Gastrocnemius medialis (tissue), 4 donors: ENCODE results near the gene HSP90B1. TPM values are rescaled to one million over a fixed set of nuclear protein-coding genes. Genes with fewer than 3 reads are reported as not detected.

Source experiments
- ATAC-seq, 2 donors: fragments of 150-250 bp; one replicate each; pipeline ENCODE4 v1.9.1; 2016
- DNase-seq, 2 donors: peaks; one replicate each; pipeline ENCODE4 v3.0.0-alpha.2; 2019
- H3K27ac ChIP-seq, 4 donors: fragments of 200-600 bp; sonication (generic); 1 replicate in 1 of 4; 2 replicates in 3 of 4; pipeline ENCODE4 v1.5.1; 2016 to 2018; ENCODE audit warnings: mild to moderate bottlenecking in 2 of 4, moderate library complexity in 1 of 4
- H3K27me3 ChIP-seq, 3 donors: fragments of 200-600 bp; sonication (generic) in 2 of 3; 1 replicate in 1 of 3; 2 replicates in 2 of 3; pipeline versions ENCODE4 v1.5.1 to v1.6.0; 2016 to 2019; ENCODE audit warnings: mild to moderate bottlenecking in 1 of 3, moderate library complexity in 1 of 3
- H3K36me3 ChIP-seq, 2 donors: fragments of 200-600 bp; sonication (generic) in 1 of 2; one replicate each; pipeline ENCODE4 v1.5.1; 2017 to 2018
- H3K4me1 ChIP-seq, 2 donors: fragments of 200-600 bp; sonication (generic) in 1 of 2; one replicate each; pipeline ENCODE4 v1.5.1; 2016 to 2017; ENCODE audit warnings: mild to moderate bottlenecking in 2 of 2
- H3K4me3 ChIP-seq, 4 donors: fragments of 200-600 bp; sonication (generic) in 3 of 4; 1 replicate in 1 of 4; 2 replicates in 3 of 4; pipeline ENCODE4 v1.5.1; 2016 to 2019; ENCODE audit warnings: mild to moderate bottlenecking in 2 of 4
- H3K9me3 ChIP-seq, 3 donors: fragments of 200-600 bp; sonication (generic) in 2 of 3; 1 replicate in 1 of 3; 2 replicates in 2 of 3; pipeline ENCODE4 v1.5.1; 2016 to 2019
- POLR2A ChIP-seq, 2 donors: fragments of 450-650 bp; IDR thresholded peaks; one replicate each; pipeline ENCODE4 v1.6.1; 2017; ENCODE audit warnings: antibody characterized with exemption in 2 of 2, mild to moderate bottlenecking in 2 of 2, moderate library complexity in 2 of 2
- in situ Hi-C, 4 donors: fragments of 200-750 bp; cut with MboI; loops; one replicate each; pipeline versions ENCODE4 v1.15.0 to v1.8.0; 2017; ENCODE audit warnings: low sequenced_read_pairs in 4 of 4
- intact Hi-C: fragments of 100-400 bp; cut with DNase I; formaldehyde crosslinking; loops from one replicate; pipeline ENCODE4 v1.15.1; 2023; ENCODE audit warnings: low total_unique reads
- total RNA-seq, 4 donors: library from RNA; depleted of rRNA; stranded (reverse); fragments of >200 nt; gene quantifications; one replicate each; pipeline versions ENCODE4 v1.1.0 to v1.2.3, GENCODE V29; 2016
- TF ChIP-seq, protein P1 (sequence below), 5 experiments: fragments of 450-650 bp in 3 of 5; fragments of 200-600 bp in 2 of 5; sonication (generic) in 2 of 5; IDR thresholded peaks in 4 of 5; conservative IDR thresholded peaks in 1 of 5; 1 replicate in 4 of 5; 2 replicates in 1 of 5; pipeline ENCODE4 v1.5.1; 2016 to 2019; ENCODE audit warnings: antibody characterized with exemption in 5 of 5, mild to moderate bottlenecking in 3 of 5, moderate library complexity in 3 of 5

Gene HSP90B1
- total RNA-seq, 4 donors from 2014 or later, result 60.3 to 94.8 (median 79.3) TPM

DNA sequence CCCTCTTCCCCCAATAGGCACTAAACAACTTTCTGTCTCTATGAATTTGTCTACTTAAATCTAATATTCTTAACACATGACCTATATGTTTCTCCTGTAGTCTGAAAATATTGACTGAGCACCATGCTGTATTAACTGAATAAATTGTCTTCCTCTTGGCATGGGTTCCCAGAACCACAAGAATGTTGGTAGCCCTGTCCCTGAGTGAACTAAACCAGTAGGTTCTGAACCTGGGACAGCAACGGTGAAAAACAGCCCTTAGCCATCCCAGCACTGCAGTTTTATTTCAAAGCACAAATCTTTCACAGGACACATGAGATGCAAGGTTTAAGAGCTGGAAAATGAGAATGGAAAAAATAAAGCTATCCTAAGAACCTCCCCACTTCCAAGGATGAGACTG is 20.4 kb upstream of the HSP90B1 start:
- peaks cover 6 to 12% of the 10 kb centered on the region in 2 donors for H3K4me1 ChIP-seq
- TF ChIP-seq POLR2A (IDR thresholded peaks at IDR 0.05), result no peak
- H3K9me3 ChIP-seq, result no peaks in the 10 kb centered on the region
- in situ Hi-C loops (no loop called here), intact Hi-C loops (no loop called here)
- H3K27me3 ChIP-seq, result no peaks in the 10 kb centered on the region
- no peak overlapping the region for H3K4me3 ChIP-seq
- ATAC-seq, result no peak
- no peaks in the 10 kb centered on the region for H3K36me3 ChIP-seq
- no peak overlapping the region for H3K27ac ChIP-seq
- DNase-seq, result no peak

DNA sequence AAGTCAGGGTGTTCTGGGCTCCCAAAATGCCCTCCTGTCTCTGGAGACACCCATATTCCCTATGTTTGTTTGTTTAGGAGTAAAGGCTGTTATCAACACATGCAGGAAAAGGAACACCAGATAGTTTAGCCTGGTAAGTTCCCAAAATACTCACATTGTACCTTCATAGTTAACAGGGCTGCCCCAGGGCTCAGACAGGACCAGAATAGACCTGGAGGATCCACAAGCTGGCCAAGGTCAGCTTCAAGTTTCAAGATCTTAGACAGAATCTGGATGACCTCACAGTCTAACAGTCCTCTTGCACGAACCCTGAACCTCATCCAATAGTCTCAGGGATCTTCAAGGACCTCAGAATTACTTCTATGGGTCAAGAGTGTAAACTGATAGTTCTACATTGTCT is 18.1 kb upstream of the HSP90B1 start:
- Histone ChIP-seq H3K9me3 (no peaks in the 10 kb centered on the region), H3K27me3 (no peaks in the 10 kb centered on the region), H3K36me3 (no peaks in the 10 kb centered on the region), H3K4me3 (no peak overlapping the region), H3K4me1 (peaks cover 6 to 12% of the 10 kb centered on the region in 2 donors), H3K27ac (peak overlapping the region in 2 of 4 donors; percentile 21 to 33)
- in situ Hi-C loops (no loop called here), intact Hi-C loops (no loop called here)
- peak; percentile 72 to 78 for ATAC-seq
- TF ChIP-seq POLR2A (IDR thresholded peaks at IDR 0.05), result no peak
- TF ChIP-seq, protein P1, sequence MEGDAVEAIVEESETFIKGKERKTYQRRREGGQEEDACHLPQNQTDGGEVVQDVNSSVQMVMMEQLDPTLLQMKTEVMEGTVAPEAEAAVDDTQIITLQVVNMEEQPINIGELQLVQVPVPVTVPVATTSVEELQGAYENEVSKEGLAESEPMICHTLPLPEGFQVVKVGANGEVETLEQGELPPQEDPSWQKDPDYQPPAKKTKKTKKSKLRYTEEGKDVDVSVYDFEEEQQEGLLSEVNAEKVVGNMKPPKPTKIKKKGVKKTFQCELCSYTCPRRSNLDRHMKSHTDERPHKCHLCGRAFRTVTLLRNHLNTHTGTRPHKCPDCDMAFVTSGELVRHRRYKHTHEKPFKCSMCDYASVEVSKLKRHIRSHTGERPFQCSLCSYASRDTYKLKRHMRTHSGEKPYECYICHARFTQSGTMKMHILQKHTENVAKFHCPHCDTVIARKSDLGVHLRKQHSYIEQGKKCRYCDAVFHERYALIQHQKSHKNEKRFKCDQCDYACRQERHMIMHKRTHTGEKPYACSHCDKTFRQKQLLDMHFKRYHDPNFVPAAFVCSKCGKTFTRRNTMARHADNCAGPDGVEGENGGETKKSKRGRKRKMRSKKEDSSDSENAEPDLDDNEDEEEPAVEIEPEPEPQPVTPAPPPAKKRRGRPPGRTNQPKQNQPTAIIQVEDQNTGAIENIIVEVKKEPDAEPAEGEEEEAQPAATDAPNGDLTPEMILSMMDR (IDR thresholded peaks at IDR 0.05 in 4 of 5, conservative IDR thresholded peaks at IDR 0.05 in 1 of 5), result no peak
- DNase-seq, result peak in 1 of 2 donors; percentile 20

- in situ Hi-C loops, result no loop called here
- TF ChIP-seq, protein P1 (IDR thresholded peaks at IDR 0.05 in 4 of 5, conservative IDR thresholded peaks at IDR 0.05 in 1 of 5), result no peak
- no peak for TF ChIP-seq POLR2A (IDR thresholded peaks at IDR 0.05)
Measured at GRCh38 chr12:103913100-103913499, 17.1 kb upstream of the HSP90B1 start.

DNA sequence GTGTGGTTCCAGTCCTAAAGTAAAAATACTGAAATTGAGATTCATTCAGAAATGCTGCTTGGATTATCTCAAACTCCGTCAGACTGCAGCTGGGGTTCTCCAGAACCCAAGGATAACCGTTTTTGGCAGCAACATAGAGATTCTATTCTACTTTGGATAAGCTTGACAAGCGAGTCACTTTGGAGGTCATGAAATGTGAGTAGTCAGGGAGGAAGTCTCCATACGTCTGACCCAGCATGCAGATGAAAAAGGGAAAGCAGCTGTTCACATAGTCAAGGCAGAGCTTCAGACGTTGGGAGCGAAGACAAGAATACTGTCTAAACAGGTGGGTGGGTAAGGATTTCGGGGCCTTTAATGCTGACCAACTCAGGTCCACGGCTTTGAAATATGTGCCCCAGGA is 14.9 kb upstream of the HSP90B1 start:
- intact Hi-C loops, result no loop called here
- no peaks in the 10 kb centered on the region for H3K36me3 ChIP-seq
- H3K4me3 ChIP-seq, result no peak overlapping the region
- H3K4me1 ChIP-seq, result peaks cover 6 to 12% of the 10 kb centered on the region in 2 donors
- H3K27me3 ChIP-seq, result no peaks in the 10 kb centered on the region
- DNase-seq (no peak), ATAC-seq (no peak)
- in situ Hi-C loops, result no loop called here
- H3K27ac ChIP-seq, result no peak overlapping the region
- peaks cover 0 to 7% (median 0%) of the 10 kb centered on the region in 3 donors for H3K9me3 ChIP-seq
- TF ChIP-seq, protein P1 (IDR thresholded peaks at IDR 0.05 in 4 of 5, conservative IDR thresholded peaks at IDR 0.05 in 1 of 5), result no peak
- no peak for TF ChIP-seq POLR2A (IDR thresholded peaks at IDR 0.05)

More at GRCh38 chr12:103913100-103913499, 17.1 kb upstream of the HSP90B1 start:
- Histone ChIP-seq H3K27me3 (no peaks in the 10 kb centered on the region), H3K27ac (no peak overlapping the region), H3K36me3 (no peaks in the 10 kb centered on the region), H3K4me3 (no peak overlapping the region), H3K9me3 (peaks cover 0 to 7% (median 0%) of the 10 kb centered on the region in 3 donors), H3K4me1 (peaks cover 6 to 12% of the 10 kb centered on the region in 2 donors)
- DNase-seq (no peak), ATAC-seq (no peak)
- intact Hi-C loops, result no loop called here

- TF ChIP-seq, protein P1 (IDR thresholded peaks at IDR 0.05 in 4 of 5, conservative IDR thresholded peaks at IDR 0.05 in 1 of 5), result no peak
- TF ChIP-seq POLR2A (IDR thresholded peaks at IDR 0.05), result no peak
- Histone ChIP-seq H3K4me1 (no peaks in the 10 kb centered on the region), H3K9me3 (peaks cover 0 to 7% (median 0%) of the 10 kb centered on the region in 3 donors), H3K27me3 (no peaks in the 10 kb centered on the region), H3K4me3 (no peak overlapping the region), H3K27ac (no peak overlapping the region), H3K36me3 (no peaks in the 10 kb centered on the region)
- in situ Hi-C loops, result no loop called here
- DNase-seq (no peak), ATAC-seq (no peak)
- intact Hi-C loops, result no loop called here
Measured at GRCh38 chr12:103917873-103918272, 12.3 kb upstream of the HSP90B1 start.
